NB4 (cell line): Measurements from ENCODE around the gene PCDHB16.
"Not testable (repeated sequence)": the region's sequence is repeated elsewhere in the genome, so short reads cannot be mapped to it uniquely, and the experiment has no call there.

Source experiments
- DNase-seq: peaks from one replicate; pipeline ENCODE4 v3.0.0; 2010; ENCODE audit warnings: low read depth
- H3K4me3 ChIP-seq: one replicate; pipeline ENCODE4 v1.5.1; 2011; ENCODE audit warnings: mild to moderate bottlenecking, low read depth, low read length, moderate library complexity
- MYC ChIP-seq: IDR thresholded peaks from 2 replicates; pipeline ENCODE4 v1.6.1; 2011; ENCODE audit warnings: low read depth, low read length
- POLR2A ChIP-seq: IDR thresholded peaks from 2 replicates; pipeline ENCODE4 v1.6.1; 2011; ENCODE audit warnings: mild to moderate bottlenecking; ENCODE audit not compliant: insufficient read length; ENCODE audit errors: extremely low read depth
- TF ChIP-seq, protein P1 (sequence below): IDR thresholded peaks from 2 replicates; pipeline ENCODE4 v1.6.1; 2011; ENCODE audit warnings: low read depth, low read length
- TF ChIP-seq, protein P2 (sequence below): IDR thresholded peaks from one replicate; pipeline ENCODE4 v1.5.1; 2012; ENCODE audit warnings: low read depth, low read length

The PCDHB16 gene

DNA sequence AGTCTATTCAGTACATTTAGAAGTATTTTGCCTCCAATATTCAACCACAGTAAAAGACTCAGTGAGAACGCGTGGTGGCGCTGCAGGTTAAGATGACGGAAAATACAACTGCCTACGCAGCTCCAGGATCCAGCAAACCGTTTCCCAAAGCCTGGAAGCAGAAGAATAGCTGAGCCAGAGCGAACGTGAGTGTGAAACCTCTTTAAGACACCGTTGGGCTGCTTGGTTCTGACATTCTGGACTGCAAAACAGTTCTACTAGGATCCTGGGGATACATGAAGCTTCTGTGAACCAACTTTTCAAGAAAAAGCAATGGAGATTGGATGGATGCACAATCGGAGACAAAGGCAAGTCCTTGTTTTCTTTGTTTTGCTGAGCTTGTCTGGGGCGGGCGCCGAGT, at the start of gene PCDHB16:
PCDHB16 (plus strand) TSS at position 140 of the 400 bp plus-strand sequence; CDS start at position 313, 173 bp downstream.
- DNase-seq = no peak
- TF ChIP-seq MYC (no peak), POLR2A (no peak)
- TF ChIP-seq, protein P1, sequence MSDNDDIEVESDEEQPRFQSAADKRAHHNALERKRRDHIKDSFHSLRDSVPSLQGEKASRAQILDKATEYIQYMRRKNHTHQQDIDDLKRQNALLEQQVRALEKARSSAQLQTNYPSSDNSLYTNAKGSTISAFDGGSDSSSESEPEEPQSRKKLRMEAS = no peak
- H3K4me3 ChIP-seq = no peak within 1 kb of the TSS

DNA sequence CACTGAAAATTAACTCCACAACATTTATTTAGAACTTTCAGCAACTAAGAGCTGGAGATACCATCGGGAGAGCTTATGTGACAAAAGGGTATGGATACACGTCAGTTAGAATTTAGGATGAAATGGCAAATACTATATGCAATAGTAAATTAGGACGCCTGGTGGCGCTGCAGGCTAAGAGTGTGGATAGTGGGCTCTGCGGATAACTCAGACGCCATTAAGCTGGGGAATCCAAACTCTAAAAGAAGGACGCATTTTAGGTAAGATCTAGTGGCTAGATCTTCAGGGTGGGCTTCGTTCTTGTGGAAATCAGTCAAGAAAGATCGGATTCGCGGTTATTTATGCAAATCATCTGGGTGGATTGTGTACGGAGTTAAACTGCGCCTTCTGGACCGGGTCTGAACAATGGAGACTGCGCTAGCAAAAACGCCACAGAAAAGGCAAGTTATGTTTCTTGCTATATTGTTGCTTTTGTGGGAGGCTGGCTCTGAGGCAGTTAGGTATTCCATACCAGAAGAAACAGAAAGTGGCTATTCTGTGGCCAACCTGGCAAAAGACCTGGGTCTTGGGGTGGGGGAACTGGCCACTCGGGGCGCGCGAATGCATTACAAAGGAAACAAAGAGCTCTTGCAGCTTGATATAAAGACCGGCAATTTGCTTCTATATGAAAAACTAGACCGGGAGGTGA, 47.0 kb upstream of the PCDHB16 start, which contains the start of gene PCDHB5:
PCDHB5 (plus strand) TSS at position 177 of the 688 bp plus-strand sequence; CDS start at position 406, 229 bp downstream.
- peak; percentile 12 for DNase-seq

DNA sequence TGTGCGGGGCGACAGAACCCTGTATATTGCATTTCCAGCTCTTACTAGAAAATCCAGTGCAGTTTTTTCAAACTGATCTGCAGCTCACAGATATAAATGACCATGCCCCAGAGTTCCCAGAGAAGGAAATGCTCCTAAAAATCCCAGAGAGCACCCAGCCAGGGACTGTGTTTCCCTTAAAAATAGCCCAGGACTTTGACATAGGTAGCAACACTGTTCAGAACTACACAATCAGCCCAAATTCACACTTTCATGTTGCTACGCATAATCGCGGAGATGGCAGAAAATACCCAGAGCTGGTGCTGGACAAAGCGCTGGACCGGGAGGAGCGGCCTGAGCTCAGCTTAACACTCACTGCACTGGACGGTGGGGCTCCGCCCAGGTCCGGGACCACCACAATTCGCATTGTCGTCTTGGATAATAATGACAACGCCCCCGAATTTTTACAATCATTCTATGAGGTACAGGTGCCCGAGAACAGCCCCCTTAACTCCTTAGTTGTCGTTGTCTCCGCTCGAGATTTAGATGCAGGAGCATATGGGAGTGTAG, 46.4 kb upstream of the PCDHB16 start:
- TF ChIP-seq, protein P2, sequence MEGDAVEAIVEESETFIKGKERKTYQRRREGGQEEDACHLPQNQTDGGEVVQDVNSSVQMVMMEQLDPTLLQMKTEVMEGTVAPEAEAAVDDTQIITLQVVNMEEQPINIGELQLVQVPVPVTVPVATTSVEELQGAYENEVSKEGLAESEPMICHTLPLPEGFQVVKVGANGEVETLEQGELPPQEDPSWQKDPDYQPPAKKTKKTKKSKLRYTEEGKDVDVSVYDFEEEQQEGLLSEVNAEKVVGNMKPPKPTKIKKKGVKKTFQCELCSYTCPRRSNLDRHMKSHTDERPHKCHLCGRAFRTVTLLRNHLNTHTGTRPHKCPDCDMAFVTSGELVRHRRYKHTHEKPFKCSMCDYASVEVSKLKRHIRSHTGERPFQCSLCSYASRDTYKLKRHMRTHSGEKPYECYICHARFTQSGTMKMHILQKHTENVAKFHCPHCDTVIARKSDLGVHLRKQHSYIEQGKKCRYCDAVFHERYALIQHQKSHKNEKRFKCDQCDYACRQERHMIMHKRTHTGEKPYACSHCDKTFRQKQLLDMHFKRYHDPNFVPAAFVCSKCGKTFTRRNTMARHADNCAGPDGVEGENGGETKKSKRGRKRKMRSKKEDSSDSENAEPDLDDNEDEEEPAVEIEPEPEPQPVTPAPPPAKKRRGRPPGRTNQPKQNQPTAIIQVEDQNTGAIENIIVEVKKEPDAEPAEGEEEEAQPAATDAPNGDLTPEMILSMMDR = no peak
- TF ChIP-seq MYC = no peak
- TF ChIP-seq, protein P1 = no peak
- no peak for TF ChIP-seq POLR2A
- H3K4me3 ChIP-seq = no peak overlapping the region
- DNase-seq = no peak

More for the DNA sequence above, 47.0 kb upstream of the PCDHB16 start, which contains the start of gene PCDHB5:
- H3K4me3 ChIP-seq = no peak within 1 kb of the TSS
- TF ChIP-seq POLR2A = no peak
- no peak for TF ChIP-seq MYC
- TF ChIP-seq, protein P2 = peak; percentile 32
- TF ChIP-seq, protein P1 = no peak

DNA sequence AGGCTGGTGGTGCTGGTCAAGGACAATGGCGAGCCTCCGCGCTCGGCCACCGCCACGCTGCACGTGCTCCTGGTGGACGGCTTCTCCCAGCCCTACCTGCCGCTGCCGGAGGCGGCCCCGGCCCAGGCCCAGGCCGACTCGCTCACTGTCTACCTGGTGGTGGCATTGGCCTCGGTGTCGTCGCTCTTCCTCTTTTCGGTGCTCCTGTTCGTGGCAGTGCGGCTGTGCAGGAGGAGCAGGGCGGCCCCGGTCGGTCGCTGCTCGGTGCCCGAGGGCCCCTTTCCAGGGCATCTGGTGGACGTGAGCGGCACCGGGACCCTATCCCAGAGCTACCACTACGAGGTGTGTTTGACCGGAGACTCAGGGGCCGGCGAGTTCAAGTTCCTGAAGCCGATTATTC, 44.8 kb upstream of the PCDHB16 start:
- H3K4me3 ChIP-seq, DNase-seq: not testable (repeated sequence)

DNA sequence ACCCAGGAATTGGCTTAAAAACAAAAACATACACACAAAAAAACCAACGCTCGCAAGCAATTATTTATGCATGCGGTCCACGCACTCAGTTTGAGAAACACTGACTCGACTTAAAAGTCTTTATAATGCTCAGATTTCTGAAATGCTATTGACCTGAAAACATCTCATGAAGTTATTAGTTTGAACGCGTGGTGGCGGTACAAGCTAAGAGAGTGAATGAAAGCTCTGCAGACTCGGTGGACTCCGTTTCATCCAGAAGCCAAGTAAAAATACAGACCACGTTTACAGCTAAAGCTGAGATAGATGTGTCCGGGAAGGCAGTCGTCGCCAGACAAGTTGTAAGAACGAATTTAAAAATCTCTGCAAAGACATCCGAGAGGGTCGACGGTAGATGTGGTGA, 32.4 kb upstream of the PCDHB16 start, which contains the start of gene PCDHB6:
PCDHB6 (plus strand) TSS at position 246 of the 400 bp plus-strand sequence. CDS start 201 bp downstream, outside the sequence.
- no peak within 1 kb of the TSS for H3K4me3 ChIP-seq
- TF ChIP-seq MYC (no peak), POLR2A (no peak)
- TF ChIP-seq, protein P1 = no peak
- TF ChIP-seq, protein P2 = peak; percentile 21
- DNase-seq = peak; percentile 26

DNA sequence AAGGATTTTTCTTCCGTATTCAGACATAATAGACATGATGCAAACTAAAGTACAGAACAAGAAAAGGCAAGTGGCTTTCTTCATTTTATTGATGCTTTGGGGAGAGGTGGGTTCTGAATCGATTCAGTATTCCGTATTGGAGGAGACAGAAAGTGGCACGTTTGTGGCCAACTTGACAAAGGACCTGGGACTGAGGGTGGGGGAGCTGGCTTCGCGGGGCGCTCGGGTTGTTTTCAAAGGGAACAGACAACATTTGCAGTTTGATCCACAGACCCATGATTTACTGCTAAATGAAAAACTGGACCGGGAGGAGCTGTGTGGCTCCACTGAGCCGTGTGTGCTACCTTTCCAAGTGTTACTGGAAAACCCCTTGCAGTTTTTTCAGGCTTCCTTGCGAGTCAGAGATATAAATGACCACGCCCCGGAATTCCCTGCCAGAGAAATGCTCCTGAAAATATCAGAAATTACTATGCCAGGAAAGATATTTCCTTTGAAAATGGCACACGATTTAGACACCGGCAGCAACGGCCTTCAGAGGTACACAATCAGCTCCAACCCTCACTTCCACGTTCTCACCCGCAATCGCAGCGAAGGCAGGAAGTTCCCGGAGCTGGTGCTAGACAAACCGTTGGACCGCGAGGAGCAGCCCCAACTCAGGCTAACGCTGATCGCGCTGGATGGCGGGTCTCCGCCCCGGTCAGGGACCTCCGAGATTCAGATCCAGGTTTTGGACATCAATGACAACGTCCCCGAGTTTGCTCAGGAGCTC, 31.8 kb upstream of the PCDHB16 start:
- no peak for DNase-seq
- TF ChIP-seq, protein P2 = no peak
- TF ChIP-seq MYC (no peak), POLR2A (no peak)
- TF ChIP-seq, protein P1 = no peak
- H3K4me3 ChIP-seq = no peak overlapping the region
